ENCODE data around the gene UBE4B.
"Not testable (repeated sequence)": the region's sequence is repeated elsewhere in the genome, so short reads cannot be mapped to it uniquely, and the experiment has no call there.

Gene UBE4B

DNA sequence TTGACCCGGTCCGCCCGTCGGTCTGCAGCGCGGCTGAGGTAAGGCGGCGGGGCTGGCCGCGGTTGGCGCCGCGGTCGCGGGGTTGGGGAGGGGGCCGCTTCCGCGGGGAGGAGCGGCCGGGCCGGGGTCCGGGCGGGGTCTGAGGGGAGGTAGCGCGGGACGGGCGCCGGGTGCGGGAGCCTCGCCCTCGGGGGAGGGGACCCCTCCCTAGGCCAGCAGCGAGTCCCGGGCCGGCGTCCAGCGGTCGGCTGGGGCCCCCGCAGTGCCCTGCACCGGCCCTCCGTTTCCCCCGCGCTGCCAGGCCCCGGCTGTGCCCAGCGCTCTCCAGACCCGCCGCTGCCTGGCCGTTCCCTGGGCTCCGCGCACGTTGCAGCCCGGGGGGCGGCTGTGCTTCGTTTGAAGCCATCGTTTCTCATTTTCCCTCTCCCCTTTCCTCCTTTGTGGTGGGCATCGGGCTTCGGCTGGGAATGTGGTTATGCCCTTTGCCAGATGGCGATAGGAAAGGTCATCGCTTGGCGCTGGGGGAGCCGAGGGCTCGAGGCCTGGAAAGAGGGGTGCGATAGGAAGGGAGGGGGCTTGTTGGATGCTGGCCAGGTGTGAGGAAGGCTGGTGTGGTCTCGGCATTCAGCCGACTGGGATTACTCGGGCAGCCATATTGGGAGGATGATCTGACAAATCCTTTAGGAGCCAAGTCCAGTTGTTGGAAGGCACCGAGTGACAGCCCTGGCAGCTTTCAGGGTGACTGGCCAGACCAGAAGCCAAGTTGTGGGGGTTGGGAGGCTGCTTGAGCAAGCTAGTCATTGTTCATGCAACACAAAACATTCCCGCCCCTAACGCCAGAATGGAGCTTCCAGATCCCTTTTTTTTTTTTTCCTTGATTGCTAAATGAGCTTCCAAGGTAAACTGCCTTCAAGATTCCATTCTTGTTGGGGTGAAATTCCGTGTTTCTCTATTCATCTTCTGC is 178.4 kb downstream of the UBE4B start:
- DNase-seq (ENCODE audit: low read depth): no peak

DNA sequence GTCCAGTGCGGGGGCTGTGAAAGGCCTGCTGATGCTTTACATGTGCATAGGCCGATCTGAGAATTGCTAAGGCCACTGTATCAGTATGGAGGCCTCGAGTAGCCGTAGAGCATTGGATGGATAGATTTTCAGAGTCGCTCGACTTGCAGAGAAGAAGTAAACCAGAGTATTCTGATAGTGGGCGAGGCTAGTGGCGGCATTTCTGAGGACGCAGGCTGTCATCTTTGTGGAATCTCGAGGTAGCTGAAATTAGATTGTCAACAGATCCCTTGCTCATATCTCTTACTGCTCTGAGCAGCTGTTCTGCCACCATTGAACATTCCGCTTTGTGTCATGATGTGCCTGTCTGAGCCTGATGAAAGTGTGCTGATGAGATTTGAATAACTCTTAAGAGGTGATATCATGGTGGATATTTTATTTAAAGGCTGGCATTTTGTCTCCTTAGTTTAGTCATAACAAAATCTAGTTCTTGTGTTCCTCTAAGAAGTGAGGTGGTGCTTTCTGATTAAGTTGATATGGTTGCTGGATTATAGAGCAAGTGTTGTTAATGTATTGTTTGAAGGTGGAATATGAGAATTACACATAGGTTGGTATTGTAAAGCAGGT is 179.2 kb downstream of the UBE4B start:
- DNase-seq (ENCODE audit: low read depth): no peak

DNA sequence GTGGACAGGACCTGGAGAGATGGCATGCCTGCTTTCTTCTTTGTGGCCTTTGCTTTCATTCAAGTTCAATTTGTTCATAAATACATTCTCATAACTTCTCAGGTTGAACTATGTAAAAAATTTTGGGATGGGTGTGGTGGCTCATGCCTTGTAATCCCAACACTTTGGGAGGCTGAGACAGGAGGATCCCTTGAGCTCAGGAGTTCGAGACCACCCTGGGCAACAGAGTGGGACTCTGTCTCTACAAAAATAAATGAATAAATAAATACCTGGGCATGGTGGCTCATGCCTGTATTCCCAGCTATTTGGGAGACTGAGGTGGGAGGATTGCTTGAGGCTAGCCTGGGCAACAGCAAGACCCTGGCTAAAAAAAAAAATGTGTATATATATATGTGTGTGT is 179.7 kb downstream of the UBE4B start:
- no peak for DNase-seq (ENCODE audit: low read depth)

DNA sequence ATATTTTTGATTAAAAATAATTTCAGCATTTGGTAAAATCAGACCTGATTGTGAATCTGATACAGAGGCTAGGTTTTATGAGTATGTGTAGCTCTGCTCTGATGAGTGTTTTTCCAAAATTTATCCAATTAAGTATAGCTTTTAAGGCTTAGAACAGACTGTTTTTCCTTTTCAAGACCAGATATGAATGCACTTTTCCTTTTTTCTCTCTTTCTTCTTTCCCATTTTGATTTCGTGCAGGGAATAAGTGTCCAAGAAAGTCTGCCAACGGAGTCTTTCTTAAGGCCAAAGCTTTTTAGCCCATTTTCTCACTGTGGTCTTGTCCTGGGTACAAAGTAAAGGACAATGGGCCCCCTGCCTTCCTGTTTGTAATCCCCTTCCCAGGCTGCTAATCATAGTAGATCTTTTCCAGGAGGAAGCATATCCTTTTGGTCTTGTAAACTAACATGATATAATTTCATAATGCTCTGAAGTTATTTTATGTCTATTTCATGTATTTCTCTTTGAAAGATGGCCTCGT is 180.5 kb downstream of the UBE4B start:
- DNase-seq (ENCODE audit: low read depth): no peak

DNA sequence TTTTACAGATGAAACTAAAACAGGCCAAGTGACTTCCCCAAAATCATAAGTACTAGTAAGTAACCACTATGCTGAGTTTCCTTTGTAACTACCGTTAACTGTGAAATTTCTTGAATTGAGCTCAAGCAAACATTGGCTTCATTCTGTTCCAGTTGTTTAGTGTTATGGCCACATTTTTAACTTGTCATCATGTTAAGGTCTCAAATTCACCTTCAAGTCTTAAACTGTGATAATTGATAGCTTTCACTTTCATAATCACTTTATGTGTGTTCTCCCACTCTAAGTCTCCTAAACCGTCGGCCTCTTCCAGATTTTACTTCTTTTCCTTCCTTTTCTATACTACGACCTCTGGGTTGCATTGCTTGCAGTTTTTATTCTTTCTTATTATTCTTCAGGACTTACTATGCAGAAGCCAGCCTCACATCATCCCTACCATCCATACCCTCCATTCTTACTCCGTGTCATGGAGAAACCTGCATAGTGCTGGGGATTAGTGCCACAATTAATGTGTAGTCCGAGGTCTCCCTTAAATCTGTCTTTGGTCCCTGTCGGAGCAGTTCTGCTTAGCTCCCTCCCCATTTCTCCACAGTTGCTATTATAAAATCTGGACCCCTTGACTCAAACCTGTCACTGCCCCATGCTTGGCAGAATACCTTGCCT is 183.5 kb downstream of the UBE4B start:
- no peak for DNase-seq (ENCODE audit: low read depth)

DNA sequence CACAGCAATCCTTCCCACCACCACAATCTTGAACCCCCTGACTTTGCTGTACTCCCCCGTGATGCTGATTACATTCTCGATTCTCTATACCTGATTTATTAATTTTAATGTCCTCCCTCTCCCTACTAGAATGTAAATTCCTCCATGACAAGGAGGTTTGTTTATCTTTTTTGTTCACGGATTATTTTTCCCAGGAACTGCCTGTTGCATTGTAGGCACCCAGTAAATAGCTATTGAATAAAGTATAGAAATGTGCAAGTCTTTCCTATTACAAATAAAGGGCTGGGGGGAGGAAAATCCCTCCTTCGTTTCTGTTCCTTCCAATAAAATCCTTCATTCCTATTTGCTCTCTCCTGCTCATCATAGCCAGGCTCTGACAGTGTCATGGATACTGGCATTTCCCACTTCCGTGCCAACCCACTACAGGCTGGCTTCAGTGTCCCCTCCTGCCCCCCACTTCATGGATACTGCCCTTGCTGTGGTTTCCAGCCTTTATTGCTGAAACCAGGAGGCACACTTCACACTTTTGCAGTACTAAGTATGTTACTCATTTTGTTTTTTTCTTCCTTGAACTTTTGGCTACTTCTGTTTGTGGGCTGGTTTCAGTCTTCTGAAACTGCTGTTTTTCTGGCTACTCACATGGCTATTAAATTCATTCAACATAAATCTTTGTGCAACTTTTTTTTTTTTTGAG is 185.1 kb downstream of the UBE4B start:
- no peak for DNase-seq (ENCODE audit: low read depth)

DNA sequence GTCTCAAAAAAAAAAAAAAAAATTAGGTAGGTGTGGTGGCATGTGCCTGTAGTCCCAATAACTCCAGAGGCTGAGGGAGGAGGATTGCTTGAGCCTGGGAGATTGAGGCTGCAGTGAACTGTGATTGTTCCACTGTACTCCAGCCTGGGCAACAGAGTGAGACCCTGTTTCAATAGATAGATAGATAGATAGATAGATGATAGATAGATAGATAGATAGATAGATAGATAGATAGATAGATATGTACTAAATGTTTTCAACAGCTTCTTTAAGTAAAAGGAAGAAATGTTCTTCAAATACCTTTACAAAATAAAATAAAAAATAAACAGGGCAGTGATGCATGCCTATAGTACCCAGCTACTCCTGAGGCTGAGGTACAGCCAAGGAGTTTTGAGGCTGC is 187.4 kb downstream of the UBE4B start:
- no peak for DNase-seq (ENCODE audit: low read depth)

DNA sequence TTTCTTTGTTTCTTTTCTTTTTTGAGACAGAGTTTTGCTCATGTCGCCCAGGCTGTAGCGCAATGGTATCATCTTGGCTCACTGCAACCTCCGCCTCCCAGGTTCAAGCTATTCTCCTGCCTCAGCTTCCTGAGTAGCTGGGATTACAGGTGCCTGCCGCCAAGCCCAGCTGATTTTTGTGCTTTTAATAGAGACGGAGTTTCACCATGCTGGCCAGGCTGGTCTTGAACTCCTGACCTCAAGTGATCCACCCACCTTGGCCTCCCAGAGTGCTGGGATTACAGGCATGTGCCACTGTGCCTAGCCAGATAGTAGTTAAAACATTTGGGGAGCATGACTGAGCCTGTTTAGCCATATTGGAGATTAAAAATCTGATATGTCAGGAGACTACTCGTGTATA is 187.9 kb downstream of the UBE4B start:
- not testable (repeated sequence) for DNase-seq (ENCODE audit: low read depth)

DNA sequence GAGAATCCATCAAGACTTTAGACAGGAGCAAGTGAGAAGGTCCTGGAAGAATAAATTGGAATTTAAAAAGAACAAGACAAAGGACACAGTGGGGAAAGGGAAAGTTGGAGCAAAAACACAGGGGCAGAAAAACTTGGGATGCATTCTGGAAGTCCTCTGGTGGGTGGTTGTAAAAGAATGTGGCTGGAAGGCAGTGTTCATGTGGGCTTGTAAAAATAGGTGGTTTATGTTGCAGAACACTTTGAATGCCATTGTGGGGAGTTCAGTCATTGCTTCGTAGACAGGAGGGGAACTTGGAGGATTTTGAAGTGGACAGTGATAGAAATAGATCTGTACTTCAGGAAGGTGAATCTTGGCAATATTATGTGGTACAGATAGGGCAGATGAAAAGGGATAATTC is 192.8 kb downstream of the UBE4B start:
- DNase-seq (ENCODE audit: low read depth): no peak

DNA sequence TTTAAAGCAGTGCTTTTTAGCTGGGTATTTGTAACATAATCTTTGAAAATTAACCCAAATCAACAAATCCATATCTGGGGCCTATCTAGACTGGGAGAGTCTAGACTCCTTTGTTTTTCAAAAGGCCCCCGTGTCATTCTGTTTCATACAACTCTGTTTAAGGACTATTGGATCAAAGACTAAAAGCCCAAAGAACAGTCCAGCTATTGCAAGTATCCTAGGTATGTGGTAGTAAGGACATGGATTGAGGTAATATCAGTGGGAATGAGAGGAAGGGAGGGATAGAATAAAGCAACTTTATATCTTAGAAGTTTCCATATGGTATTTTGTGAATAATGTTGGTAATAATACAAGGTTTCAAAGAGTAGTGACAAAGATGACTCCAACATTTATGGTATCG is 195.8 kb downstream of the UBE4B start:
- no peak for DNase-seq (ENCODE audit: low read depth)

DNA sequence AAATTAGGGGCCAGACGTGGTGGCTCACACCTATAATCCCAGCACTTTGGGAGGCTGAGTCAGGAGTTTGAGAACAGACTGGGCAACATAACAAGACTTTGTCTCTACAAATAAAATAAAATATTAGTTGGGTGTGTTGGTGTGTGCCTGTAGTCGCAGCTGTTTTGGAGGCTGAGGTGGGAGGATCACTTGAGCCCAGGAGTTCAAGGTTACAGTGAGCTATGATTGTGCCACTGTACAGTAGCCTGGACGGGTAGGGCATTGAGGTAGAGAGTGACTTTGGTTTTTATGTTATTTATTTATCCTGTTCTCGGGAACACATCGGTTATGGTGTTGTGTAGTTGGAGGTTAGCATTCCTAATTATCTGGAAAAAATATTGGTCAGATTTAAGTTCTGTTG is 197.1 kb downstream of the UBE4B start:
- no peak for DNase-seq (ENCODE audit: low read depth)

All from activated T-cell treated with anti-CD3 and anti-CD28 coated beads for 24 hours (primary cell).